ENCODE data around the gene C1QTNF3.
A peak's percentile ranks its signal among the peaks of the same experiment; 100 is the strongest.

C1QTNF3 gene

GRCh38 chr5:34001241-34001841 lies 41.7 kb downstream of the C1QTNF3 start (continued):
- no peak for TF ChIP-seq REPIN1 (tag by site-specific recombination; IDR thresholded peaks at IDR 0.05; ENCODE audit: low read depth)
- no peak for TF ChIP-seq SALL2 (tag by site-specific recombination; IDR thresholded peaks at IDR 0.05; ENCODE audit: borderline replicate concordance)
- TF ChIP-seq ZNF704 (tag by site-specific recombination; IDR thresholded peaks at IDR 0.05), result no peak
- no peak for TF ChIP-seq OSR2 (tag by site-specific recombination; IDR thresholded peaks at IDR 0.05)
- peak; percentile 31; the same call in 1 of the 2 replicates for TF ChIP-seq ZNF335 (tag by site-specific recombination; conservative IDR thresholded peaks at IDR 0.05)
- no peak for TF ChIP-seq ZBTB7A (tag by site-specific recombination; IDR thresholded peaks at IDR 0.05; ENCODE audit: low read depth)
- no peak for TF ChIP-seq ZBTB44 (tag by site-specific recombination; IDR thresholded peaks at IDR 0.05)
- TF ChIP-seq TRIM28 (IDR thresholded peaks at IDR 0.05; ENCODE audit: borderline replicate concordance, low read length), result no peak
- no peak for TF ChIP-seq ZNF292 (tag by site-specific recombination; IDR thresholded peaks at IDR 0.05; ENCODE audit: borderline replicate concordance, low read depth)
- 0 out of 2 replicates have a peak, but pooled peaks have one; percentile 19 for TF ChIP-seq SCRT1 (tag by site-specific recombination; IDR thresholded peaks at IDR 0.05; ENCODE audit: borderline replicate concordance)
- TF ChIP-seq TCF7L2 (IDR thresholded peaks at IDR 0.05; ENCODE audit: borderline replicate concordance, low read depth, low read length), result no peak
- no peak for TF ChIP-seq ZNF792 (tag by site-specific recombination; IDR thresholded peaks at IDR 0.05)
- no peak for TF ChIP-seq ZNF677 (tag by site-specific recombination; IDR thresholded peaks at IDR 0.05)
- TF ChIP-seq ZNF266 (tag by site-specific recombination; IDR thresholded peaks at IDR 0.05; ENCODE audit: low read depth), result no peak
- TF ChIP-seq ZNF791 (tag by site-specific recombination; IDR thresholded peaks at IDR 0.05), result no peak
- TF ChIP-seq ZNF843 (tag by site-specific recombination; IDR thresholded peaks at IDR 0.05), result no peak
- TF ChIP-seq GLIS1 (tag by site-specific recombination; IDR thresholded peaks at IDR 0.05), result no peak
- TF ChIP-seq ZEB2 (tag by site-specific recombination; IDR thresholded peaks at IDR 0.05), result no peak
- TF ChIP-seq ZNF776 (tag by site-specific recombination; IDR thresholded peaks at IDR 0.05; ENCODE audit: borderline replicate concordance), result no peak
- 0 out of 2 replicates have a peak, but pooled peaks have one; percentile 4 for TF ChIP-seq PRDM6 (tag by site-specific recombination; IDR thresholded peaks at IDR 0.05)
- TF ChIP-seq ZNF623 (tag by site-specific recombination; IDR thresholded peaks at IDR 0.05), result no peak
- no peak for TF ChIP-seq SP7 (tag by site-specific recombination; IDR thresholded peaks at IDR 0.05)
- TF ChIP-seq ZNF366 (tag by site-specific recombination; conservative IDR thresholded peaks at IDR 0.05), result no peak
- TF ChIP-seq PBX3 (CRISPR knock-in tag; IDR thresholded peaks at IDR 0.05), result no peak
- TF ChIP-seq KLF7 (tag by site-specific recombination; IDR thresholded peaks at IDR 0.05; ENCODE audit: borderline replicate concordance), result no peak
- TF ChIP-seq KLF16 (tag by site-specific recombination; IDR thresholded peaks at IDR 0.05), result no peak
- TF ChIP-seq ZNF473 (tag by site-specific recombination; IDR thresholded peaks at IDR 0.05), result no peak
- no peak for TF ChIP-seq ZNF707 (tag by site-specific recombination; IDR thresholded peaks at IDR 0.05)
- TF ChIP-seq ZNF629 (tag by site-specific recombination; IDR thresholded peaks at IDR 0.05), result peak; percentile 63
- TF ChIP-seq ZNF311 (tag by site-specific recombination; IDR thresholded peaks at IDR 0.05; ENCODE audit: borderline replicate concordance), result no peak
- peak; percentile 36 for TF ChIP-seq SP2 (tag by site-specific recombination; IDR thresholded peaks at IDR 0.05)
- no peak for TF ChIP-seq ZBTB10 (tag by site-specific recombination; IDR thresholded peaks at IDR 0.05)
- no peak for TF ChIP-seq ZNF544 (tag by site-specific recombination; IDR thresholded peaks at IDR 0.05)
